T-helper 1 cell treated with Interleukin-12 subunit alpha and Interleukin-12 subunit beta and Interleukin-4 antibody, amounts not matched to agents 30 μg/mL and 1 μg/mL, for 36 hours (primary cell): Measurements from ENCODE around the gene HSPA1B.
"Not testable (repeated sequence)": the region's sequence is repeated elsewhere in the genome, so short reads cannot be mapped to it uniquely, and the experiment has no call there.

ENCODE experiments used
- H3K27ac Mint-ChIP-seq: one replicate; pipeline ENCODE4 v1.8.0; 2021; ENCODE audit warnings: mild to moderate bottlenecking, mixed read lengths
- H3K27me3 Mint-ChIP-seq: one replicate; pipeline ENCODE4 v1.8.0; 2021; ENCODE audit warnings: low read depth, mixed read lengths
- H3K36me3 Mint-ChIP-seq: one replicate; pipeline ENCODE4 v1.8.0; 2021; ENCODE audit warnings: low read depth, mixed read lengths
- H3K4me1 Mint-ChIP-seq: one replicate; pipeline ENCODE4 v1.8.0; 2021; ENCODE audit warnings: low read depth, mixed read lengths
- H3K4me3 Mint-ChIP-seq: one replicate; pipeline ENCODE4 v1.8.0; 2021; ENCODE audit warnings: mild to moderate bottlenecking, moderate library complexity, mixed read lengths
- H3K9me3 Mint-ChIP-seq: one replicate; pipeline ENCODE4 v1.8.0; 2021; ENCODE audit warnings: mixed read lengths

Gene HSPA1B

DNA sequence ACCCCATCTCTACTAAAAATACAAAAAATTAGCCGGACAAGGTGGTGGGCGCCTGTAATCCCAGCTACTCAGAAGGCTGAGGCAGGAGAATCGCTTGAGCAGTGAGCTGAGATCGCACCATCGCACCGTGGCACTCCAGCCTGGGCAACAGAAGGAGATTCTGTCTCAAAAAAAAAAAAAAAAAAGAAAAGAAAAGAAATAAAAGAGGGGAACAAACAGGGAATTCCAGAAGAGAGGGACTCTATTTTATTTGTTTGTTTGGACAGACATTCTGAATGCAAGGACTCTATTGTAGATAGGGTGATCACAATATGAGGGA, 33.7 kb upstream of the HSPA1B start:
- H3K27ac Mint-ChIP-seq: peak overlapping the region; percentile 77
- peaks cover 24% of the 10 kb centered on the region for H3K36me3 Mint-ChIP-seq
- not testable (repeated sequence) for H3K9me3 Mint-ChIP-seq, H3K27me3 Mint-ChIP-seq
- peak overlapping the region; percentile 97 for H3K4me3 Mint-ChIP-seq
- H3K4me1 Mint-ChIP-seq: peaks cover 36% of the 10 kb centered on the region

DNA sequence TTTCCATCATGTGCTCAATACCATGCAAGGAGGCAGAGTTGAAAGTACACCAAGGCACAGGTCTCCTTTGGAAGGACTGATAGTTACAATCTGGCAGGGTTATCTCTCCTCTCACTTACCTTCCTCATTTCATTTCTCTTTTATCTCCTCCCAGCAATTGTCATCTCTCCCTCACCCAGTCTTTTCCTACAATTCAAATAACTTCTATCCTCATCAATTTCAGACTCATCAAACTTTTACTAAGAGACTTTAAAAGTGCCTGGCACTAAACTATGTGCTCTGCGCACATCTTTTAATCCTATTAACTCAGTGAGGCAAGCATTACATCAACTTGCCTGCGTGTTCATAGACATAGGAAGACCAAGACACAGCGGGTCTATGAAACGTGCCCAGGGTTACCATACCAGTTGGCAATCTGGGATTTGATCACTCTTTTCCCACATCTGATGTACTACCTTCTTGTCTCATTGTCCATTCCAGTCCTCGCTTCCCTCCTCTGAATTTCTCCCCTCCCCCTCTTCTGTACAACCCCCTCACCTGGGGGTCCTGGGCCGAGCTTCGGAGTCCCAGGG, 33.2 kb upstream of the HSPA1B start:
- H3K4me3 Mint-ChIP-seq: peak overlapping the region; percentile 97
- peak overlapping the region; percentile 77 for H3K27ac Mint-ChIP-seq
- no peaks in the 10 kb centered on the region for H3K27me3 Mint-ChIP-seq
- no peaks in the 10 kb centered on the region for H3K9me3 Mint-ChIP-seq
- peaks cover 21% of the 10 kb centered on the region for H3K36me3 Mint-ChIP-seq
- H3K4me1 Mint-ChIP-seq: peaks cover 36% of the 10 kb centered on the region

DNA sequence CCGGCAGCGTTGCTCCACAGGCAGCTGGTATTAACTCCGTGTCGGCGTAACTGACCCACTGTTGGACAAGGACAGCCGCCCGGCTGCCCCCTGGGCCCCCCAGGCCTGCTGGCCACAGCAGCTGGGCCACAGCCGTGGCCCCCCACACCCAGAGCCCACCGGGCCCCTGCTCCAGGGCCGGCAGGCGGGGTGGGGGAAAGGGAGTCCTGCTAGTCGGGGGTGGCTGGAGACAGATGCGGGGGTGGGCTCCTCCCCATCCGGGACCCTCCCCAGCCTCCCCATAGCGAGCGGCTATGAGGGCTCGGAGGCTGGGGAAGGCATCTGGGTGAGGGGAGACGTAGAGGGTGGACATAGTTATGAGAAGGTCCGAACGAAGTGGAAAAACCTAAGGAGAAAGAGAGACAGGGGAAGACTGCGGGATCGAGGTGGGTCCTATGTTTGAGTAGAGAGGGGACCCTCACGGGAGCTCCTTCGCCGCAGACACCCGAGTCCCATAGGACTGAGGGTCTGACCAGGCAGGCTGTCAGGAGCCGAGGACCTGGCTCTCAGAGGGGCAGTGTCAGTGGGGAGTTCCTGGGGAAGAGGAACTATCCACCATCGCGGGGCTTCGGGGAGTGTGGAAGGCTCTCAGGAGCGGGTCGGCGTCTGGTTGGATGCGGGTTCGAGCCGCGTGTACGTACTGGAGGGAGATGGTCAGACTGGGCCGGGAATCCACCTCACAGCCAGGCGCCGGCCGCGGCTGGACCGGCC, 32.5 kb upstream of the HSPA1B start:
- peaks cover 36% of the 10 kb centered on the region for H3K4me1 Mint-ChIP-seq

DNA sequence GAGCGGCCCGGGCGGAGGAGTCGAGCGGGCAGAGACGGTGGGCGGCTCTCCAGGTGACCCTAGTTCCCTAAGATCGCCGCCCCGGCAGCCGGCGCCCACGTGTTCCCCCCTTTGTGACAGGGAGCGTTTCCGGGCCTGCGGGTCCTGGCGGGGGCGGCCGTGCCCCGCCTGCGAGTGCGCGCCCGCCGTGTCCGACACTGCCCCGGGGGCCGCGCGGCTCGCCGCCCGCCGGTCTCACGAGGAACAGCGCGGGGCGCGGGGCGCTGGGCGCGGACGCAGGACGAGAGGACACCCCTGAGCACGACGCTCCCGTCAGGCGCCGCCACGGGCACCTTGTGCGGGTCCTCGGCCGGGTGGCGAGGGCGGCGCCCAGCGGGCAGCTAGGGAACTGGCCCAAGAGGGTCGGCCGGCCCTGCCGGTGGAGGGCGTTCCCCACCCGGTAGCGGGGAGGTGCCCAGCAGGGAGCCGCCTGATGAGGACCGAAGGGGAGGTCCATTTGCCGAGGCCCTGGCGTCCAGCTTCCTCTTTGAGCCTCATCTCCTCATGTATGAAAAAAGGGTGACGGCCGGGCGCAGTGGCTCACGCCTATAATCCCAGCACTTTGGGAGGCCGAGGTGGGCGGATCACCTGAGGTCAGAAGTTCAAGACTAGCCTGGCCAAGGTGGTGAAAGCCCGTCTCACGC, 31.8 kb upstream of the HSPA1B start, which contains the start of gene VARS1:
Gene VARS1 (minus strand): TSS at position 137 of the 683 bp plus-strand sequence. CDS start 535 bp downstream, outside the sequence.
- peak within 1 kb of the TSS; percentile 99 for H3K27ac Mint-ChIP-seq
- H3K27me3 Mint-ChIP-seq: no peaks in the 10 kb centered on the region
- peak within 1 kb of the TSS; percentile 97 for H3K4me3 Mint-ChIP-seq

More for the DNA sequence above, 32.5 kb upstream of the HSPA1B start:
- Mint-ChIP-seq H3K27ac (peak overlapping the region; percentile 99), H3K4me3 (peak overlapping the region; percentile 97), H3K36me3 (peaks cover 18% of the 10 kb centered on the region), H3K9me3 (no peaks in the 10 kb centered on the region), H3K27me3 (no peaks in the 10 kb centered on the region)

DNA sequence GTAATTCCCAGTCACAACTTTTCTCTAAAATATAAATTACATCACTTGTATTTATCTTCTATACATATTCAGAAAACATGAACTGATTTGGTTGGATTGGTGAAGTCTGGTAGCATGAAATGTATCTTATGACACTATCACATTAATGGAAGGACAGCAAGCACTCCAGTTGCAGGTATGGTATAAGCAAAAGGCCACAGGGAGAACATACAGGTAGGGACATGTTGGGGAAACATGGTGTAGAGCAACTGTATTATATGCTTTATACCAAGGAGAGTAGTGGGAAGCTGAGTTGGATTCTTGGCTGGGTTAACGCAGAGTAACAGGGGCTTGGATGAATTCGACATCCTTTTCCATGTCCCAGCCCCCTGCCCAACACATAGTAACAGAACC, 30.5 kb upstream of the HSPA1B start:
- Mint-ChIP-seq H3K4me3 (peak overlapping the region; percentile 43), H3K27ac (peak overlapping the region; percentile 86), H3K27me3 (no peaks in the 10 kb centered on the region), H3K4me1 (peaks cover 32% of the 10 kb centered on the region), H3K9me3 (no peaks in the 10 kb centered on the region), H3K36me3 (peaks cover 11% of the 10 kb centered on the region)

More for the DNA sequence above, 31.8 kb upstream of the HSPA1B start, which contains the start of gene VARS1:
- Mint-ChIP-seq H3K4me1 (peaks cover 33% of the 10 kb centered on the region), H3K9me3 (no peaks in the 10 kb centered on the region), H3K36me3 (peaks cover 14% of the 10 kb centered on the region)

DNA sequence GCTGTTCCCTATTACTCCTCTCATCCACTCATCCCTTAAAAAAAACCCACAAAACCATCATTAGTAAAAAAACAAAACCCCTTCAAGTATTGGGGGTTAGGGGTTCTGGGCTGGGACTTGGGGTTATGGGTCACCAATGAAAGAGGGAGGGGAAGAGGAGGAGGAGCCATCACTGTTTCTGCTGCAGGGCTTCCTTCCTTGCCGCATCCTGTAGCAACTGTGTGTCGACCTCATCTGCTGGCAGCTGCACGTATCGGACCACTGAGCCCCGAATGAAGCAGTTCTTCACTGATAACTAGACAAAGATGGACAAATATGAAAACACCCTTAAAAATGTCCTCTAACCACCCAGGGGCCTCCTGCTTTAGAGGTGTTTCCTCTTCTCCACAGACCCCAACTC, 29.9 kb upstream of the HSPA1B start:
- Mint-ChIP-seq H3K4me1 (peaks cover 33% of the 10 kb centered on the region), H3K27me3 (no peaks in the 10 kb centered on the region), H3K36me3 (peaks cover 12% of the 10 kb centered on the region), H3K4me3 (peak overlapping the region; percentile 56), H3K9me3 (no peaks in the 10 kb centered on the region), H3K27ac (peak overlapping the region; percentile 86)

DNA sequence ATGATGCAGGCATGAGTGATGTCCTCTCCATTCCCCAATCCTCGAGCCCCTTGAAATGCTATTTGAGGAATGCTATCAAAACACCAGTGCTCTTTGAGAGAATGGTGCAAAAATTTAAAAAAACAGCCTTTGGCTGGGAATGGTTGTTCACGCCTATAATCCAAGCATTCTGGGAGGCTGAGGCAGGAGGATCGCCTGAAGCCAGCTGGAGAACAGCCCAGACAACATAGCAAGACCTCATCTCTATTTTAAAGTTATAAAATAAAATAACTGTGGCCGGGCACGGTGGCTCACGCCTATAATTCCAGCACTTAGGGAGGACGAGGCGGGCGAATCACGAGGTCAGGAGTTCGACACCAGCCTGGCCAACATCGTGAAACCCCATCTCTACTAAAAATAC, 27.8 kb upstream of the HSPA1B start:
- Mint-ChIP-seq H3K36me3 (peaks cover 16% of the 10 kb centered on the region), H3K9me3 (no peaks in the 10 kb centered on the region), H3K4me1 (peaks cover 30% of the 10 kb centered on the region), H3K4me3 (no peak overlapping the region), H3K27ac (no peak overlapping the region), H3K27me3 (no peaks in the 10 kb centered on the region)

DNA sequence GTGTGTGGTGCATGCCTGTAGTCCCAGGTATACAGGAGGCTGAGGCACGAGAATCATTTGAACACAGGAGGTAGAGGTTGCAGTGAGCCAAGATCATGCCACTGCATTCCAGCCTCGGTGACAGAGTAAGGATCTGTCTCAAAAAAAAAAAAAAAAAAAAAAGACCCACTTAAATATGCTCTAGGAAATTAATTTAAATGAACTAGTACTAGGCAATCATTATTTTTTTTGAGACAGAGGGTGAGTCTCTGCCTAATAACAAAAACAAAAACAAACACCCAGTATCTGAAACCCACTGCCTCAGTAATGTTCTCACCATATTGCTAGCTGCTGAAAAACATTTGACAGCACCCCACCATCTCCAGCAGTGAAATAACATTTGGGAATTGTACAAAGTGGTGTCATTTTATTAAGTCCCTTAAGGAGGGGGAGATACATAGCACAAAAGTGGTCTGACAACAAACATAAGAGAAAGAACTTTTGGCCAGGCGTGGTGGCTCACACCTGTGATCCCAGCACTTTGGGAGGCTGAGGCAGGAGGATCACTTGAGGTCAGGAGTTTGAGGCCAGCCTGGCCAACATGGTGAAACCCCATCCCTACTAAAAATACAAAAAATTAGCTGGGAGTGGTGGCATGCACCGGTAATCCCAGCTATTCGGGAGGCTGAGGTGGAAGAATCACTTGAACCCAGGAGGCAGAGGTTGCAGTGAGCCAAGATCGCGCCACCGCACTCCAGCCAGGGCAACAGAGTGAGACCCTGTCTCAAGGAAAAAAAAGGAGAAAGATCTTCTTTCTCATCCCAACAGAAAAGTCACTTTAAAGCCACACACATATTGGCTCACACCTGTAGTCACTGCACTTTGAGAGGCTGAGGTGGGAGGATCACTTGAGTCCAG, 26.3 kb upstream of the HSPA1B start:
- H3K27ac Mint-ChIP-seq, H3K27me3 Mint-ChIP-seq, H3K9me3 Mint-ChIP-seq, H3K4me3 Mint-ChIP-seq: not testable (repeated sequence)
- H3K36me3 Mint-ChIP-seq: peaks cover 17% of the 10 kb centered on the region
- H3K4me1 Mint-ChIP-seq: peaks cover 33% of the 10 kb centered on the region

DNA sequence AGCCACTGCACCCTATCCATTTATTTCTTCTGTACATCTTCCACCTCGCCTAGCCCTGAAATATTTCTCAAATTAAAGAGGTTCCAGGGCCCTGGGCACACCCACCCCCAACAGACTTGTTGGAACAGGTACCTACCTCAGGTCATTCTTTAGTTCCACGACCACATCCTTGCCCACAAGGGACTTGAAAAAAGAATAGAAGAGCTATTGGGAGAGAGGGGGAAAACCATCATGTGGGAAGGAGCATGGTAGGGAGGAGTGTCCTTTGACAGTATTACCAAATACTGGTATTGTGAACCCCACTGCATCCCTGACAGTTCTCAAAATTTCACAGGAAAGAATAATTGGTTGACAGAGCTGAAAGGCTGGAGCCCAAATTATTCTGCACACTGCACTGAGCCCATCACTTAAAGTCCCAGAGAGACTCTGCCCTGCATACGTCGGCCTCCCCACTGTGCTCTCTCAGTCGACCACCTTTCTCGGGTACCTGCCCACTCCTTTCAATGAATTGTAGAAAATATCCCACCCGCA, 21.5 kb upstream of the HSPA1B start:
- peak overlapping the region; percentile 93 for H3K27ac Mint-ChIP-seq
- H3K4me3 Mint-ChIP-seq: peak overlapping the region; percentile 95
- peaks cover 31% of the 10 kb centered on the region for H3K36me3 Mint-ChIP-seq
- H3K9me3 Mint-ChIP-seq: no peaks in the 10 kb centered on the region
- peaks cover 23% of the 10 kb centered on the region for H3K4me1 Mint-ChIP-seq
- no peaks in the 10 kb centered on the region for H3K27me3 Mint-ChIP-seq

DNA sequence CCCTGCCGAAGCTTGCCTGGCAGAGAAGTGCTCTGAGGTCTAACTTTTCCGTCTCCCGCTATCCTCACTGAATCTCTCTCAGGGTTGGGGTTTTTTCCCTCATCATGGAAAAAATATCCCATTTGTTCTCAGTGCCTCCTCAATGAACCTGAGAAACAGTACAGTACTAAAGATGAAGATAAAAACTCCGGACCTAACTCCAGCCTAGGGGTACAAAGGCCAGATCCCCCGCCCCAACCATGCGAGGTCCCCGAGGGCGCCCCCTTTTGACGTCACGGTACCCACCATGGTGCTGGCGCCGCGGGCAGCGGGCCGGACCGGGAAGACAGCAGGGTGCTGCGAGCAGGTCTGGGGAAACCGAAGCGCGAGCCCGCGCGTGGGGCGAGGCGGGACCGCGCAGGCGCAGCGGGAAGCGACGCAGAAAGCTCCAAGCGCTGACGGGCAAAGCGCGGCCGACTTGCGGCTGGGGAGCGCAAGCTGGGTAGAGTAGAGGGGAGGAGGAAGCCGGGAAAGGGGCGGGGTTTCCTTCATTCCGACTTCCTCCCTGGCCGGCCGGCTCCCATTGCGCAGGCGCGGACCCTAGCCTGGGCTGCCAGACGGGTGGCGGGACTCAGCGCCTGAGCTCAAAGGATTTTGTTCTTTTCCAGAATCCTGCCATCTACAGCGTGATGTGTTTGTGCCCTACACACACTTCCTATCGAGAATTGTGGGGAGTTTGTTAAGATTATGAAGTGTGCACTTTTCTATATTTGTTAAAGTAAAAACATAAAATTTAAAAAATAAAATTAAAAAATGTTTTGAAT, 20.9 kb upstream of the HSPA1B start, which contains the start of gene LSM2:
Gene LSM2 (minus strand): TSS at position 497 of the 803 bp plus-strand sequence. CDS start 209 bp downstream, at position 288.
- no peaks in the 10 kb centered on the region for H3K9me3 Mint-ChIP-seq
- peak within 1 kb of the TSS; percentile 95 for H3K4me3 Mint-ChIP-seq
- peak within 1 kb of the TSS; percentile 93 for H3K27ac Mint-ChIP-seq
- H3K27me3 Mint-ChIP-seq: no peaks in the 10 kb centered on the region
- H3K4me1 Mint-ChIP-seq: peaks cover 22% of the 10 kb centered on the region
- H3K36me3 Mint-ChIP-seq: peaks cover 33% of the 10 kb centered on the region

DNA sequence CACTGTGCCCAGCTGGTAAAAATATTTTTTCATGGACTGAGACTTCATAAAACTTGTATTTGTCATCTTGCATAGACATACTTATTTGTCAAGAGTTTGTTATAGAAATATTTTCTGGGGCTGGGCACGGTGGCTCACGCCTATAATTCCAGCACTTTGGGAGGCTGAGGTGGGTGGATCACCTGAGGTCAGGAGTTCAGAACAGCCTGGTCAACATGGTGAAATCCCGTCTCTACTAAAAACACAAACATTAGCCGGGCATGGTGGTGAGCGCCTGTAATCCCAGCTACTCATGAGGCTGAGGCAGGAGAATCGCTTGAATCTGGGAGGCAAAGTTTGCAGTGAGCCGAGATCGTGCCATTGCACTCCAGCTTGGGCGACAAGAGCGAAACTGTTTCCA, 18.9 kb upstream of the HSPA1B start:
- not testable (repeated sequence) for H3K27me3 Mint-ChIP-seq, H3K9me3 Mint-ChIP-seq, H3K27ac Mint-ChIP-seq, H3K4me3 Mint-ChIP-seq
- Mint-ChIP-seq H3K4me1 (peaks cover 29% of the 10 kb centered on the region), H3K36me3 (peaks cover 25% of the 10 kb centered on the region)

DNA sequence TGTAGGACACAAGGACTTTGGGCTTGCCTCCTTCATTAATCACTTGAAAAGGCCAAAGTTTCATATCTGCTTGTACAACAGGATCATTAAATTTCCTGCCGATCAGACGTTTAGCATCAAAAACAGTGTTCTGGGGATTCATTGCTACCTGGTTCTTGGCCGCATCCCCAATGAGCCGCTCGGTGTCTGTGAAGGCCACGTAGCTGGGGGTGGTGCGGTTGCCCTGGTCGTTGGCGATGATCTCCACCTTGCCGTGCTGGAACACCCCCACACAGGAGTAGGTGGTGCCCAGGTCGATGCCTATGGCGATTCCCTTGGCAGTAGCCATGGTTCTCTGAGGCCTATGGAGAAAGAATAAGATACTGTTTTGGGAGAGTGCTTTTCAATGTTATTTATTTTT, 15.9 kb upstream of the HSPA1B start:
- no peak overlapping the region for H3K27ac Mint-ChIP-seq
- no peaks in the 10 kb centered on the region for H3K27me3 Mint-ChIP-seq
- peaks cover 27% of the 10 kb centered on the region for H3K4me1 Mint-ChIP-seq
- H3K9me3 Mint-ChIP-seq: no peaks in the 10 kb centered on the region
- peaks cover 18% of the 10 kb centered on the region for H3K36me3 Mint-ChIP-seq
- H3K4me3 Mint-ChIP-seq: no peak overlapping the region

DNA sequence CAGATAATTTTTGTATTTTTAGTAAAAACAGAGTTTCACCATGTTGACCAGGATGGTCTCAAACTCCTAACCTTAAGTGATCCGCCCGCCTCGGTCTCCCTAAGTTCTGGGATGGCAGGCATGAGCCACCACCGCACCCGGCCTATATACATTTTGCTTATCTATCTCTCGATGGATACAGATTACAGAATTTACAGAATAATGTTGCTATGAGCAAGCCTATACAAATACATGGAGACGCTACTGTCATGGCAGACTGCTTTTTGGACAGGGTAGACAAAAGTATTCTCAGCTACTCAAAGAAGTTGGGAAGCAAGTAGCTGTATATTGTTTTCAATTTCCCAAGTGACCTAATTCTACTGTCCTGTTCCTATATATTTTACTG, 14.1 kb upstream of the HSPA1B start:
- Mint-ChIP-seq H3K4me1 (peaks cover 34% of the 10 kb centered on the region), H3K4me3 (peak overlapping the region; percentile 90), H3K36me3 (peaks cover 26% of the 10 kb centered on the region), H3K27me3 (no peaks in the 10 kb centered on the region), H3K27ac (peak overlapping the region; percentile 87), H3K9me3 (no peaks in the 10 kb centered on the region)
